Body of pancreas (tissue), 4 donors: Measurements from ENCODE around the gene LGR6.

Experiments used
- CTCF ChIP-seq, 7 experiments: fragments of 450-650 bp in 4 of 7; fragments of 200-600 bp in 3 of 7; sonication (generic) in 3 of 7; IDR thresholded peaks; one replicate each; pipeline ENCODE4 v1.5.1; 2016 to 2019; ENCODE audit warnings: antibody characterized with exemption in 7 of 7
- POLR2A ChIP-seq, 3 donors: fragments of 450-650 bp; IDR thresholded peaks; one replicate each; pipeline ENCODE4 v1.6.1; 2016; ENCODE audit warnings: antibody characterized with exemption in 3 of 3, mild to moderate bottlenecking in 2 of 3

- TF ChIP-seq CTCF (IDR thresholded peaks at IDR 0.05) = no peak
- TF ChIP-seq POLR2A (IDR thresholded peaks at IDR 0.05) = no peak
Observed at GRCh38 chr1:202155478-202156021, 38.0 kb upstream of the LGR6 start.
